IPS DF 6.9 (cell line): ENCODE data around the gene FCHO1.
A peak's percentile ranks its signal among the peaks of the same experiment; 100 is the strongest.
"Not testable (repeated sequence)": the region's sequence is repeated elsewhere in the genome, so short reads cannot be mapped to it uniquely, and the experiment has no call there.

Experiments used
- DNase-seq: peaks from one replicate; pipeline ENCODE4 v3.0.0-alpha.2; 2013; ENCODE audit warnings: low read depth, low spot score
- H3K27ac ChIP-seq: one replicate; pipeline ENCODE4 v1.5.1; 2013; ENCODE audit warnings: low read length, control low read depth
- H3K27me3 ChIP-seq: 2 replicates; pipeline ENCODE4 v1.6.1; 2013; ENCODE audit warnings: mild to moderate bottlenecking, low read length; ENCODE audit not compliant: control insufficient read depth, insufficient read depth
- H3K36me3 ChIP-seq: 2 replicates; pipeline ENCODE4 v1.6.1; 2013; ENCODE audit warnings: low read length; ENCODE audit not compliant: control insufficient read depth, insufficient read depth
- H3K4me1 ChIP-seq: 2 replicates; pipeline ENCODE4 v1.6.1; 2013; ENCODE audit warnings: low read length; ENCODE audit not compliant: control insufficient read depth, insufficient read depth
- H3K4me3 ChIP-seq: 2 replicates; pipeline ENCODE4 v1.5.1; 2013; ENCODE audit warnings: mild to moderate bottlenecking, low read length
- H3K9me3 ChIP-seq: 2 replicates; pipeline ENCODE4 v1.6.1; 2013; ENCODE audit warnings: low read length, inconsistent platforms; ENCODE audit not compliant: control insufficient read depth, insufficient read depth
- WGBS: extraction: QIAGEN DNeasy Blood & Tissue Kit; methylation state at CpG from one replicate; pipeline ENCODE4 v1.1.7; 2013; ENCODE audit warnings: mixed read lengths, missing lambda C conversion rate; ENCODE audit not compliant: insufficient read length, insufficient coverage; 5-methylcytosine and 5-hydroxymethylcytosine counted together

FCHO1 gene

DNA sequence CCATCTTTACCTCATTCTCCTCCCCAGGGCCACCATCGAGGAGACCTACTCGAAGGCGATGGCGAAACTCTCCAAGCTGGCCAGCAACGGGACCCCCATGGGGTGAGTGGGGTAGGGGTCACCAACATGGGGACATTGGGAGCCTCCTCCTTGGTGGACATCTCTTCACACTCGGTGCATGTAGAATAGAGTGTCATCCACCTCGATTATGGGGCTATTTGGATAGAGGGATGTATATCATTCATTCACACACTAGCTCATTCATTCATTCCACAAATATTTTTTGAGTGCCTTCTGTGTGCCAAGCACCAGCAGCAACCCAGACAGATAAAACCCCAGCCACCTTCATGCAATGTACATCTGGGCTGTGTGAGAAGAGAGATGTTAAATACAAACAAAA is 13.1 kb downstream of the FCHO1 start:
- H3K9me3 ChIP-seq = no peaks in the 10 kb centered on the region
- no CpG with 5 or more reads among the region's 7 CpGs for WGBS
- no peak for DNase-seq
- H3K27ac ChIP-seq = no peak overlapping the region
- no peaks in the 10 kb centered on the region for H3K4me1 ChIP-seq
- H3K36me3 ChIP-seq = no peaks in the 10 kb centered on the region
- H3K27me3 ChIP-seq = no peaks in the 10 kb centered on the region
- no peak overlapping the region for H3K4me3 ChIP-seq

DNA sequence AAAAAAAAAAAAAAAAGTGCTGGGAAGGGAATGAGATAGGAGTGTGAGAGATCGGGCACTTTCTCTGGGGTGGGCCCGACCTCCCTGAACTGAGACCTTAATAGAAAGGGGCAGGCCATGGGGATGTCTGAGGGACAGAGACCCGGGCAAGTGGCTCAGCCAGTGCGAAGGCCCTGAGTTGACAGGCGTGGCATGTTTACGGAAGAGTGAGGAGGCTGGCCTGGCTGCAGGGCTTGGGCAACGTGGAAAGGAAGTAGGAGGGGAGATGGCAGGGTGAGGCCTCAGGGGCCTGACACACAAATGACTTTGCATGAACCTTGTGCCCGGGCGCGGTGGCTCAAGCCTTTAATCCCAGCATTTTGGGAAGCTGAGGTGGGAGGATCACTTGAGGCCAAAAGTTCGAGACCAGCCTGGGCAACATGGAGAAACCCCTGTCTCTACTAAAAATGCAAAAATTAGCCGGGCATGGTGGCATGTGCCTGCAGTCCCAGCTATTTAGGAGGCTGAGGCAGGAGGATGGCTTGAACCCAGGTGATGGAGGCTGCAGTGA is 13.9 kb downstream of the FCHO1 start:
- Histone ChIP-seq H3K9me3 (no peaks in the 10 kb centered on the region), H3K27ac (no peak overlapping the region), H3K36me3 (no peaks in the 10 kb centered on the region), H3K4me3 (no peak overlapping the region), H3K4me1 (no peaks in the 10 kb centered on the region), H3K27me3 (no peaks in the 10 kb centered on the region)
- WGBS = no CpG with 5 or more reads among the region's 12 CpGs
- DNase-seq = no peak

GRCh38 chr19:17766543-17767131 is 15.4 kb downstream of the FCHO1 start:
- no peaks in the 10 kb centered on the region for H3K27me3 ChIP-seq
- no peaks in the 10 kb centered on the region for H3K4me1 ChIP-seq
- no peak overlapping the region for H3K27ac ChIP-seq
- no CpG with 5 or more reads among the region's 29 CpGs for WGBS
- H3K9me3 ChIP-seq = no peaks in the 10 kb centered on the region
- no peaks in the 10 kb centered on the region for H3K36me3 ChIP-seq
- peak; percentile 81 for DNase-seq
- no peak overlapping the region for H3K4me3 ChIP-seq

DNA sequence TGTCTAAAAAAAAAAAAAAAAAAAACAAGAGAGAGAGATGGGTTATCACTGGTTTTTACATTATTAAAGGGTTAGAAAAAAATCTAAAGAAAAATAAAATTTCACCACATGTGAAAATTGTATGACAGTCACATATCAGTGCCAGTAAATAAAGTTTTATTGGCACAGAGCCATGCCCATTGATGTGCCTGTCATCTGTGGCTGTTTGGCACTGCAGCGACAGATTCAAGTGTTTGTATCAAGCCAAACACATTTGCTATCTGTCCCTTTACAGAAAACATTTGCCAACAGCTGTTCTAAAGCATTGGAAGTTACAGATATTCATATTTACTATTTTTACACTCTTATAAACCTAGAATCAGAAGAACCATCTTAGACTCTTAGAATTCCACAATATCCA is 16.3 kb downstream of the FCHO1 start:
- Histone ChIP-seq H3K9me3 (no peaks in the 10 kb centered on the region), H3K4me1 (no peaks in the 10 kb centered on the region), H3K27me3 (no peaks in the 10 kb centered on the region), H3K36me3 (no peaks in the 10 kb centered on the region), H3K4me3 (no peak overlapping the region), H3K27ac (no peak overlapping the region)
- no CpG with 5 or more reads among the region's 1 CpG for WGBS
- DNase-seq = no peak

DNA sequence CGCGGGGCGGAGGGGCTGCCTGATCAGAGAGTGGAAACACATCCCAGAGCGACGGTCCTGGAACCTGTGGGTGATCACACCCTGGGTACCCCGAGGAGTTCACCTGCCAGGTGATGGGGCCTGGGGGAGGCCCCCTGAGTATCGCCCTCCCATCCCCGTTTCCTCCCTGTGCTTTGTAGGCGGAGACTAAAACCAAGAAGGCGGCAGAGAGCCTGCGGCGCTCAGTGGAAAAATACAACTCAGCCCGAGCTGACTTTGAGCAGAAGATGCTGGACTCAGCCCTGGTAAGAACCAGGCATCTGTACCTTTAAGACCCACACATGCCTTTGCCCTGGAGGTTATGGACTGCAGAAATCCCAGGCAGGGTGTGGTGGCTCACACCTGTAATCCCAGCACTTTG is 19.3 kb downstream of the FCHO1 start:
- Histone ChIP-seq H3K27ac (no peak overlapping the region), H3K4me1 (0 out of 2 replicates have a peak, but pooled peaks cover 2% of the 10 kb centered on the region), H3K4me3 (no peak overlapping the region), H3K9me3 (no peaks in the 10 kb centered on the region), H3K36me3 (no peaks in the 10 kb centered on the region), H3K27me3 (no peaks in the 10 kb centered on the region)
- no peak for DNase-seq
- no CpG with 5 or more reads among the region's 13 CpGs for WGBS

DNA sequence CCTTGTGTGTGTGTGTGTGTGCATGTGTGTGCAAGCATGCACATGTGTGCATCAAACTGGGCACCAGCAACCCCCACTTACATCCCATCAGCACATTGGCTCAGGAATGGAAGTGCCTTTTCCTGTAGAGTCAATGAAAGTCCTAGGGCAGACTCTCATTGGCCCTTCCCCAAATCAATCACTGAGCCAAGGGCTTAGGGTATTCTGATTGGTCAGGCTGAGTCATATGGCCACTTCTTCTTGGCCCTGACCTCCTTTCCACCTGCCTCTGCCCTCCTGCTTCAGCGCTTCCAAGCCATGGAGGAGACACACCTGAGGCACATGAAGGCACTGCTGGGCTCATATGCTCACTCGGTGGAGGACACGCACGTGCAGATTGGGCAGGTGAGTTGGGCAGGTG is 20.9 kb downstream of the FCHO1 start:
- Histone ChIP-seq H3K9me3 (no peaks in the 10 kb centered on the region), H3K4me3 (no peak overlapping the region), H3K27me3 (no peaks in the 10 kb centered on the region), H3K4me1 (0 out of 2 replicates have a peak, but pooled peaks cover 2% of the 10 kb centered on the region), H3K36me3 (no peaks in the 10 kb centered on the region), H3K27ac (no peak overlapping the region)
- no peak for DNase-seq
- no CpG with 5 or more reads among the region's 4 CpGs for WGBS

DNA sequence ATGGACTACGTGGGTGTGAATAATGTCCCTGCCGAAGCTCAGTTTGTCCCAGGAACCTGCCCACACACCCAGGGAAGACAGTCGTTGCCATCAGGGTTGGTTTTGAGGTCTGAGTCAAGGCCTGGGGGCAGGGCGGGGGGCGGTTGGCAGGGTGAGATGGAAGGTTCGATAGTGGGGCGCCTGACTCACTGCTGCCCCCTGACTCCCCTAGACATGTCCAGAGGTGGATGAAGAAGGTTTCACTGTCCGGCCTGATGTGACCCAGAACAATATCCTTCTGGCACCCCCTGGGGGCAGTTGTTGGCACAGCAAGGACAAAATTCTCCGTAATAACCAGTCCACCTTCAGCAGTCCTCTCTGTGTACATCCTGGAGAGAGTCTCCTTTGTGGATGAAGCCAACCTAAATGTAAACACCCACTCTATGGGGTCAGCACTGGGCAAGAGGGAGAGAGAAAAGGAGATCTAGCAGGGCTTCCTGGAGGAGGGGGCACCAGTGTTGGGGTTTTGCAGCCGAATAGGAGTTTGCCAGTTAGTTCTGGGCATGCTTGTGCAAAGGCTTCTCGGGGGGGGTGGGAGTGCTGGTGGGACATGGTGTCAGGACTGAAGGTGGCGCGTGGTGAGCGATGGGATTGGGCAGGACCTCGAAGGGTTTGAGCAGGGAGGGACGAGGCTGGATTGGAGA is 24.1 kb downstream of the FCHO1 start:
- Histone ChIP-seq H3K4me1 (0 out of 2 replicates have a peak, but pooled peaks cover 2% of the 10 kb centered on the region), H3K27ac (no peak overlapping the region), H3K36me3 (no peaks in the 10 kb centered on the region), H3K27me3 (no peaks in the 10 kb centered on the region), H3K9me3 (no peaks in the 10 kb centered on the region), H3K4me3 (no peak overlapping the region)
- no peak for DNase-seq
- WGBS = no CpG with 5 or more reads among the region's 16 CpGs

DNA sequence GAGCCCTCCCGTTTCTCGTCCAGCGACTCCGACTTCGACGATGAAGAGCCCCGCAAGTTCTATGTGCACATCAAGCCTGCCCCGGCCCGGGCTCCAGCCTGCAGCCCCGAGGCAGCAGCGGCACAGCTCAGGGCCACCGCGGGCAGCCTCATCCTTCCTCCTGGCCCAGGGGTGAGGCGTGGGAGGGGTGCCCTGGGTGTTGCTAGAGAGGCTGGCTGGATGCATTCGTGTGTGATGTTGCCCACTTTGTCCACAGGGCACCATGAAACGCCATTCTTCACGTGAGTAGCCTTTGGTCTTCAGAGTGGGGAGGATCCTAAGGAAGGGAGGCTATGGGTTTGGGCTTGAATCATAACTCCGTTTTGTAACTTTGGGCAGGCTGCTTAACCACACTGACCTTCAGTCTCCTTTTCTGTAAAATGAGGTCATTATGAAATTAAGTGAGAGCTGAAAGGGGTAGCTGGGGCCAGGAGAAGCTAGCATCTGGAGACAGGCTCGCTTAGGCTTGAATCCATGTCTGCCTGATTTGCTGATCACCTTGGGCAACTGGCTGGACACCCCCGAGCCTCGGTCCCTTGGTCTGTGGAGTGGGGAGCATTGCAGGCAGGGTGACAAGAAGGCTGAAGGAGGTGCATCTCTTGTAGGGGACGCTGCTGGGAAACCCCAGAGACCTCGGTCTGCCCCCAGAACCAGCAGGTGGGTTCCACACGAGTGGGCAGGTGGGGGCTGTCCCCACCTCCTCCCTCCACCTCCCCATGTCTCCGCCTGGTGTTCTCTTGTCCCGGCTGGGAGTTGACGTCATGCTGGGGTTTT is 24.9 kb downstream of the FCHO1 start:
- 0 out of 2 replicates have a peak, but pooled peaks cover 2% of the 10 kb centered on the region for H3K4me1 ChIP-seq
- H3K36me3 ChIP-seq = no peaks in the 10 kb centered on the region
- H3K27ac ChIP-seq = no peak overlapping the region
- H3K27me3 ChIP-seq = no peaks in the 10 kb centered on the region
- no CpG with 5 or more reads among the region's 27 CpGs for WGBS
- no peak for DNase-seq
- no peak overlapping the region for H3K4me3 ChIP-seq
- no peaks in the 10 kb centered on the region for H3K9me3 ChIP-seq

DNA sequence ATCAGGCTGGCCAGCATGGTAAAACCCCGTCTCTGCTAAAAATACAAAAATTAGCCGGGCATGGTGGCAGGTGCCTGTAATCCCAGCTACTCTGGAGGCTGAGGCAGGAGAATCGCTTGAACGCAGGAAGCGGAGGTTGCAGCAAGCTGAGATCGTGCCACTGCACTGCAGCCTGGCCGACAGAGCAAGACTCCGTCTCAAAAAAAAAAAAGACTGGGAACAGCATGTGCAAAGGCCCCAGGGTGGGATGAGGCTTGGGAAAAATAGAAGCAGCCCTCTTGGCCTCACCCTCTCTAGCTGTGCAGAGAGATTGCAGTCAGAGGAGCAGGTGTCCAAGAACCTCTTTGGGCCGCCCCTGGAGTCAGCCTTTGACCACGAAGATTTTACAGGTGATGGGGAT is 26.6 kb downstream of the FCHO1 start:
- not testable (repeated sequence) for H3K36me3 ChIP-seq, H3K4me3 ChIP-seq, H3K9me3 ChIP-seq, DNase-seq, H3K4me1 ChIP-seq, H3K27me3 ChIP-seq, H3K27ac ChIP-seq
- no CpG with 5 or more reads among the region's 10 CpGs for WGBS

GRCh38 chr19:17778251-17778967 is 27.1 kb downstream of the FCHO1 start:
- DNase-seq = no peak
- H3K4me3 ChIP-seq = peak overlapping the region; percentile 27; the same call in 1 of the 2 replicates
- no peaks in the 10 kb centered on the region for H3K27me3 ChIP-seq
- H3K4me1 ChIP-seq = 0 out of 2 replicates have a peak, but pooled peaks cover 2% of the 10 kb centered on the region
- no peak overlapping the region for H3K27ac ChIP-seq
- no peaks in the 10 kb centered on the region for H3K9me3 ChIP-seq
- no CpG with 5 or more reads among the region's 37 CpGs for WGBS
- H3K36me3 ChIP-seq = 0 out of 2 replicates have a peak, but pooled peaks cover 4% of the 10 kb centered on the region
